ENCODE measurements around the gene CYP4F2. TPM values are rescaled to one million over a fixed set of nuclear protein-coding genes. Genes with fewer than 3 reads are reported as not detected.

The CYP4F2 gene
- total and polyA plus RNA-seq, 9 of the 15 experiments (the other 6 are each of a cell fraction or from before 2014, with no cell fraction given): 0.10 to 0.56 (median 0.32) TPM; not detected in 2

DNA sequence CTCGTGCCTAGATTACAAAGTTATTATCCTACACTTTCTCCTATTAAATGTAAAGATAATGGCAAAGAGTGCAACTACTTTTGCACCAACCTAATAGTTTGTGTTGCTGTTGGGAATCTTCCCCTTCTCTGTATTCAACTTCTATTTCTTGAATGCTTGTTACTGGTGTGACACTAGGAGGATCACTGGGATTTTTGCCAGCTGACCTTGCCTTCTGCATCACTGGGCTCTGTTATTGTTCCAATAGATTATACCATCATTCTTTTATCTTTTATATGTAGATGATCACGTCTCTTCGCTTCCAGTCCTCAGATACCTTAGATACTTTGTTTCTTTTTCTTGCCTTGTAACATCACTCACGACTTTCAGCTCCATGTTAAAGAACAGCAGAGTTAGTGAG lies 47.4 kb upstream of the CYP4F2 start:
- H3K27me3 ChIP-seq (ENCODE audit: control insufficient read depth in 2 of 2, insufficient read depth in 2 of 2, low read length in 2 of 2): no peaks in the 10 kb centered on the region
- no TSS peak for BruUV-seq (replicated peaks)
- no peaks in the 10 kb centered on the region; the same call in 2 of the 3 replicates for H3K79me2 ChIP-seq (ENCODE audit: control insufficient read depth, insufficient read depth, low read length)
- FAIRE-seq: no peak
- no peak for ATAC-seq
- POLR2A ChIA-PET: no interaction called here
- no peak overlapping the region for H3K9ac ChIP-seq (ENCODE audit: insufficient read depth in 1 of 2, low read depth in 2 of 2, low read length in 2 of 2)
- DNase-seq (ENCODE audit: extremely low read depth in 1 of 4, low spot score in 3 of 4): no peak
- H3K27ac ChIP-seq (ENCODE audit: extremely low read depth, low read depth, low read length): no peak overlapping the region
- no peaks in the 10 kb centered on the region; the same call in none of the 2 replicates for H3K9me3 ChIP-seq (replicated peaks; ENCODE audit: control insufficient read depth, insufficient read depth, low read depth, low read length)
- CTCF ChIA-PET (ENCODE audit: low intra/inter-chr PET ratio): no interaction called here
- no peaks in the 10 kb centered on the region for H4K20me1 ChIP-seq (replicated peaks; ENCODE audit: control insufficient read depth, insufficient read depth, low read length)
- no peaks in the 10 kb centered on the region for H3K36me3 ChIP-seq (ENCODE audit: control insufficient read depth, insufficient read depth, low read length)
- H3K4me1 ChIP-seq (replicated peaks in 1 of 2; ENCODE audit: control insufficient read depth in 2 of 2, insufficient read depth in 2 of 2, low read length in 2 of 2): no peaks in the 10 kb centered on the region
- no peaks in the 10 kb centered on the region for H3K9me1 ChIP-seq (ENCODE audit: control insufficient read depth, insufficient read depth, low read length)
- intact Hi-C loops (cut with micrococcal nuclease) (no loop called here), in situ Hi-C loops (cut with MboI) (no loop called here)
- WGBS (ENCODE audit: insufficient coverage, low coverage, missing lambda C conversion rate): 5% methylated on average over 4 of the region's 4 CpGs
- no peak overlapping the region for H2AFZ ChIP-seq (ENCODE audit: low read depth, low read length)
- TF ChIP-seq POLR3A (IDR thresholded peaks at IDR 0.05; ENCODE audit: borderline replicate concordance, extremely low read depth, insufficient read depth, insufficient read length) (no peak), ZKSCAN3 (CRISPR knock-in tag; IDR thresholded peaks at IDR 0.05) (no peak), ZBTB7A (IDR thresholded peaks at IDR 0.05; ENCODE audit: borderline replicate concordance, control insufficient read depth, low read depth, low read length) (no peak), HDGF (IDR thresholded peaks at IDR 0.05) (no peak), JUNB (CRISPR knock-in tag; conservative IDR thresholded peaks at IDR 0.05) (no peak)
- TF ChIP-seq, protein P1, sequence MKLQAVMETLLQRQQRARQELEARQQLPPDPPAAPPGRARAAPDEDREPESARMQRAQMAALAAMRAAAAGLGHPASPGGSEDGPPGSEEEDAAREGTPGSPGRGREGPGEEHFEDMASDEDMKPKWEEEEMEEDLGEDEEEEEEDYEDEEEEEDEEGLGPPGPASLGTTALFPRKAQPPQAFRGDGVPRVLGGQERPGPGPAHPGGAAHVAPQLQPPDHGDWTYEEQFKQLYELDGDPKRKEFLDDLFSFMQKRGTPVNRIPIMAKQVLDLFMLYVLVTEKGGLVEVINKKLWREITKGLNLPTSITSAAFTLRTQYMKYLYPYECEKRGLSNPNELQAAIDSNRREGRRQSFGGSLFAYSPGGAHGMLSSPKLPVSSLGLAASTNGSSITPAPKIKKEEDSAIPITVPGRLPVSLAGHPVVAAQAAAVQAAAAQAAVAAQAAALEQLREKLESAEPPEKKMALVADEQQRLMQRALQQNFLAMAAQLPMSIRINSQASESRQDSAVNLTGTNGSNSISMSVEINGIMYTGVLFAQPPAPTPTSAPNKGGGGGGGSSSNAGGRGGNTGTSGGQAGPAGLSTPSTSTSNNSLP (IDR thresholded peaks at IDR 0.05; ENCODE audit: borderline replicate concordance, low read depth, low read length): no peak
- no peak overlapping the region for H3K4me2 ChIP-seq (ENCODE audit: insufficient read depth, low read length)
- no peak overlapping the region for H3K4me3 ChIP-seq

Measured in K562 (cell line).